HCT116 (cell line): ENCODE results near the gene ESR2. TPM values are rescaled to one million over a fixed set of nuclear protein-coding genes. Genes with fewer than 3 reads are reported as not detected.

Experiments used
- ATAC-seq: fragments of 200-7000 bp; cut with Tn5 transposase; 2 replicates; pipeline ENCODE4 v1.9.1; 2020; ENCODE audit warnings: mild to moderate bottlenecking, moderate library complexity
- BruUV-seq: library from RNA; stranded (reverse); fragments of 400-500 nt; replicated peaks from 2 replicates; lab custom pipeline; 2021; lab: Mats Ljungman, UMichigan
- CTCF ChIA-PET: fragments of 300-600 bp; sonication (Branson Sonifier 250); formaldehyde crosslinking; loops from one replicate; lab custom pipeline; 2021; ENCODE audit warnings: antibody characterized with exemption; lab: Charles Lee
- POLR2A ChIA-PET: fragments of 300-600, 350-600 bp; sonication (Branson Sonifier 250); formaldehyde crosslinking; loops from one replicate; lab custom pipeline; 2021; ENCODE audit warnings: antibody characterized with exemption; lab: Charles Lee
- RAD21 ChIA-PET, 2 experiments: fragments of 300-600 bp; sonication (Branson Sonifier 250); formaldehyde crosslinking; loops; one replicate each; lab custom pipeline; 2023; ENCODE audit warnings: low total read pairs in 2 of 2; ENCODE audit not compliant: uncharacterized antibody in 2 of 2, unreplicated experiment in 2 of 2, low non-redundant PET in 1 of 2; lab: Charles Lee
- DNase-seq: peaks from one replicate; pipeline ENCODE4 v3.0.0-alpha.2; 2010; ENCODE audit warnings: low read depth, low spot score
- H2AFZ ChIP-seq: fragments of 200-600 bp; shearing (Covaris generic), sonication (generic); 2 replicates; pipeline ENCODE4 v1.6.1; 2017; ENCODE audit warnings: low read depth, mixed run types, mixed read lengths, antibody characterized with exemption, low read length; ENCODE audit not compliant: poor library complexity, severe bottlenecking
- H3K27ac ChIP-seq: 2 replicates; pipeline ENCODE4 v1.5.1; 2012; ENCODE audit warnings: low read depth, low read length
- H3K27me3 ChIP-seq: fragments of 200-600 bp; sonication (generic); 2 replicates; pipeline ENCODE4 v1.6.1; 2016; ENCODE audit warnings: mixed run types, low read length, mixed read lengths; ENCODE audit not compliant: insufficient read depth
- H3K36me3 ChIP-seq, 2 experiments: fragments of 200-500 bp in 1 of 2; fragments of 200-600 bp in 1 of 2; sonication (Bioruptor generic) in 1 of 2; sonication (generic) in 1 of 2; 2 replicates each; pipeline versions ENCODE4 v1.5.1 to v1.6.1; 2014 to 2016; ENCODE audit warnings: low read length in 2 of 2, inconsistent platforms in 1 of 2, mixed read lengths in 1 of 2, mixed run types in 1 of 2; ENCODE audit not compliant: insufficient read depth in 2 of 2, control insufficient read depth in 1 of 2
- H3K4me1 ChIP-seq, 2 experiments: fragments of 200-600 bp in 1 of 2; sonication (generic) in 1 of 2; 2 replicates each; pipeline versions ENCODE4 v1.5.1 to v1.6.1; 2012 to 2017; ENCODE audit warnings: low read length in 2 of 2, inconsistent platforms in 1 of 2, mild to moderate bottlenecking in 1 of 2, mixed read lengths in 1 of 2, mixed run types in 1 of 2, moderate library complexity in 1 of 2; ENCODE audit not compliant: insufficient read depth in 2 of 2, control insufficient read depth in 1 of 2
- H3K4me2 ChIP-seq: fragments of 200-600 bp; sonication (generic); 2 replicates; pipeline ENCODE4 v1.6.1; 2017; ENCODE audit warnings: mixed run types, low read length, mixed read lengths
- H3K4me3 ChIP-seq, 2 experiments: fragments of 200-600 bp in 1 of 2; sonication (generic) in 1 of 2; replicated peaks in 1 of 2; 2 replicates each; pipeline ENCODE4 v1.5.1; 2011 to 2016; ENCODE audit warnings: low read length in 2 of 2, control low read depth in 1 of 2, low read depth in 1 of 2, mild to moderate bottlenecking in 1 of 2, mixed read lengths in 1 of 2, mixed run types in 1 of 2
- H3K79me2 ChIP-seq: fragments of 200-600 bp; sonication (generic); 2 replicates; pipeline ENCODE4 v1.6.1; 2017; ENCODE audit warnings: mild to moderate bottlenecking, mixed run types, low read length, moderate library complexity, mixed read lengths; ENCODE audit not compliant: insufficient read depth
- H3K9ac ChIP-seq: fragments of 200-600 bp; sonication (generic); 2 replicates; pipeline ENCODE4 v1.6.1; 2016; ENCODE audit warnings: low read length, mixed read lengths
- H3K9me2 ChIP-seq: fragments of 200-600 bp; sonication (generic), shearing (Covaris generic); 2 replicates; pipeline ENCODE4 v1.6.1; 2017; ENCODE audit warnings: mixed run types, mild to moderate bottlenecking, moderate library complexity; ENCODE audit not compliant: insufficient read depth
- H3K9me3 ChIP-seq, 2 experiments: fragments of 200-500 bp in 1 of 2; fragments of 200-600 bp in 1 of 2; sonication (Bioruptor generic) in 1 of 2; sonication (generic) in 1 of 2; 2 replicates each; pipeline ENCODE4 v1.6.1; 2014 to 2017; ENCODE audit warnings: low read length in 2 of 2, mixed read lengths in 2 of 2, inconsistent platforms in 1 of 2, low read depth in 1 of 2, mild to moderate bottlenecking in 1 of 2, mixed run types in 1 of 2, moderate library complexity in 1 of 2; ENCODE audit not compliant: control insufficient read depth in 1 of 2, insufficient read depth in 1 of 2
- H4K20me1 ChIP-seq: fragments of 200-600 bp; sonication (generic), shearing (Covaris generic); 2 replicates; pipeline ENCODE4 v1.6.1; 2017; ENCODE audit warnings: mixed run types, mild to moderate bottlenecking, moderate library complexity; ENCODE audit not compliant: insufficient read depth
- ATF3 ChIP-seq: IDR thresholded peaks from 2 replicates; pipeline ENCODE4 v1.6.1; 2012
- CBX3 ChIP-seq: IDR thresholded peaks from 2 replicates; pipeline ENCODE4 v1.6.1; 2012; ENCODE audit warnings: low read depth
- CEBPB ChIP-seq: IDR thresholded peaks from 2 replicates; pipeline ENCODE4 v1.6.1; 2012; ENCODE audit warnings: low read depth
- EGR1 ChIP-seq: IDR thresholded peaks from 2 replicates; pipeline ENCODE4 v1.6.1; 2012; ENCODE audit warnings: low read depth
- JUND ChIP-seq: IDR thresholded peaks from 2 replicates; pipeline ENCODE4 v1.6.1; 2012
- POLR2A ChIP-seq: IDR thresholded peaks from 2 replicates; pipeline ENCODE4 v1.7.0; 2011; ENCODE audit warnings: borderline replicate concordance; ENCODE audit not compliant: insufficient read depth, insufficient read length; ENCODE audit errors: extremely low read depth
- REST ChIP-seq: IDR thresholded peaks from 2 replicates; pipeline ENCODE4 v1.6.1; 2012; ENCODE audit warnings: low read depth
- SP1 ChIP-seq: IDR thresholded peaks from 2 replicates; pipeline ENCODE4 v1.6.1; 2012; ENCODE audit warnings: low read depth
- SRF ChIP-seq: IDR thresholded peaks from 2 replicates; pipeline ENCODE4 v1.6.1; 2012; ENCODE audit warnings: low read depth
- YY1 ChIP-seq: IDR thresholded peaks from 2 replicates; pipeline ENCODE4 v1.6.1; 2011; ENCODE audit warnings: low read length, low read depth, moderate library complexity, mild to moderate bottlenecking; ENCODE audit not compliant: insufficient replicate concordance; ENCODE audit errors: extremely low read depth
- ZBTB33 ChIP-seq: IDR thresholded peaks from 2 replicates; pipeline ENCODE4 v1.6.1; 2011; ENCODE audit warnings: mild to moderate bottlenecking, low read length, moderate library complexity; ENCODE audit not compliant: insufficient replicate concordance; ENCODE audit errors: extremely low read depth
- ZFX ChIP-seq: fragments of 450-650 bp; IDR thresholded peaks from 2 replicates; pipeline ENCODE4 v1.6.1; 2017
- intact Hi-C: fragments of 100-400 bp; cut with micrococcal nuclease; formaldehyde crosslinking; loops from 2 replicates; pipeline ENCODE4 v1.10.0; 2022
- total RNA-seq: library from RNA; stranded (reverse); gene quantifications from one replicate; pipeline ENCODE4 v1.2.1, GENCODE V29; 2021; ENCODE audit not compliant: unreplicated experiment

The ESR2 gene
- total RNA-seq, 1 experiment from 2014 or later = 0.32 TPM

GRCh38 chr14:64298773-64299172 is 4.6 kb upstream of the ESR2 start:
- no peak overlapping the region for H3K4me2 ChIP-seq
- no peaks in the 10 kb centered on the region for H3K36me3 ChIP-seq
- no peak overlapping the region for H2AFZ ChIP-seq
- peaks cover 0 to 8% of the 10 kb centered on the region in 2 experiments; a peak in 2 of 4 replicates for H3K4me1 ChIP-seq
- intact Hi-C loops = no loop called here
- no peaks in the 10 kb centered on the region for H3K79me2 ChIP-seq
- no peaks in the 10 kb centered on the region for H3K9me2 ChIP-seq
- TF ChIP-seq REST (no peak), SRF (no peak), CEBPB (no peak), EGR1 (no peak), CBX3 (no peak), ATF3 (no peak), ZBTB33 (no peak), POLR2A (no peak), ZFX (no peak), YY1 (no peak), JUND (no peak), SP1 (no peak)
- CTCF ChIA-PET = interaction anchor here (1.0 kb wide), 1 partner anchor 9 kb away, joined by 3 read pairs; no protein-coding TSS in a partner anchor
- H4K20me1 ChIP-seq = no peaks in the 10 kb centered on the region
- POLR2A ChIA-PET = no interaction called here
- no peak overlapping the region for H3K27ac ChIP-seq
- RAD21 ChIA-PET = no interaction called here
- BruUV-seq = no TSS peak
- no peak overlapping the region for H3K4me3 ChIP-seq
- ATAC-seq (no peak), DNase-seq (no peak)
- H3K27me3 ChIP-seq = no peaks in the 10 kb centered on the region
- H3K9ac ChIP-seq = no peak overlapping the region
- no peaks in the 10 kb centered on the region for H3K9me3 ChIP-seq
